Adipocyte (in vitro differentiated cells): ENCODE results near the gene PRDX5.
"Not testable (repeated sequence)": the region's sequence is repeated elsewhere in the genome, so short reads cannot be mapped to it uniquely, and the experiment has no call there.

Experiments
- DNase-seq: peaks from one replicate; pipeline ENCODE4 v3.0.0-alpha.2; 2015; ENCODE audit warnings: low read depth
- H3K27me3 ChIP-seq: replicated peaks from 2 replicates; pipeline ENCODE4 v1.7.0; 2013; ENCODE audit warnings: mild to moderate bottlenecking, low read length, moderate library complexity; ENCODE audit not compliant: control insufficient read depth, insufficient read depth
- H3K36me3 ChIP-seq: 2 replicates; pipeline ENCODE4 v1.7.0; 2013; ENCODE audit warnings: low read length, mild to moderate bottlenecking, moderate library complexity; ENCODE audit not compliant: control insufficient read depth, insufficient read depth, severe bottlenecking
- H3K4me1 ChIP-seq: 2 replicates; pipeline ENCODE4 v1.7.0; 2013; ENCODE audit warnings: mild to moderate bottlenecking, low read length, moderate library complexity; ENCODE audit not compliant: control insufficient read depth, insufficient read depth
- H3K4me3 ChIP-seq: 2 replicates; pipeline ENCODE4 v1.7.0; 2013; ENCODE audit warnings: mild to moderate bottlenecking, low read length, moderate library complexity
- H3K9ac ChIP-seq: 2 replicates; pipeline ENCODE4 v1.7.0; 2013; ENCODE audit warnings: mild to moderate bottlenecking, low read length, moderate library complexity
- H3K9me3 ChIP-seq: 2 replicates; pipeline ENCODE4 v1.7.0; 2013; ENCODE audit warnings: mild to moderate bottlenecking, low read length, moderate library complexity; ENCODE audit not compliant: control insufficient read depth

PRDX5 gene

DNA sequence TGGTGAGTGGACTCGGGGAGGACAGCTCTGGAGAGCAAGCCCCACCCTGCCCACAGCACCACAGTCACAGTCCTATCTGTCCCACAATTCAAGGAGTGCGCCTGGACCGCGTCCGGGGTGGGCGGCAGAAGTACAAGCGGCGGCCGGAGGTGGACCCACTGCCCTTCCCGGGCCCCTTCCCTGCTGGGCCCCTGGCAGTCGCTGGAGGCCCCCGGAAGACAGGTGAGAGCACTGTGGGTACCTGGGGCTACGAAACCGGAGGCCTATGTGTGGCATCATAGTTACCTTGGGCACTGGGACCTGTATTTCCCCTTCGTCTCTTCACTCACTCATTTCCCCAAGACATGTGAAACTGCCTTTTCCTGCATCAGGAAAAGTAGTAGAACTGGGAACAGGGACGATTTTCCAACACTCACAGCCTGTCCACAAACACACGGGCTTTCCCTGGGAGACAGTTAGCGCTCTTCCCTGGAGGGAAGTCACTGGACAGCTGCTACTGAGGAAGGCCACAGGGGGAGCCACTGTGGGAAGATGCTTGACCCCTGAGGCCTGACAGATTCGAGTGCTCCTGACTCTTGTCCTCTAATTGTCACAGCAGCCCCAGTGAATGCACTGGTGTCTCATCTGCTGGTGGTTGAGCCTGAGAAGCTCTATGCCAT, 3.6 kb upstream of the PRDX5 start:
- no peaks in the 10 kb centered on the region for H3K27me3 ChIP-seq
- H3K9ac ChIP-seq = peak overlapping the region; percentile 87
- peak overlapping the region; percentile 75 for H3K4me3 ChIP-seq
- H3K4me1 ChIP-seq = peaks cover 35% of the 10 kb centered on the region
- H3K36me3 ChIP-seq = peaks cover 22% of the 10 kb centered on the region
- no peak for DNase-seq
- H3K9me3 ChIP-seq = no peaks in the 10 kb centered on the region

DNA sequence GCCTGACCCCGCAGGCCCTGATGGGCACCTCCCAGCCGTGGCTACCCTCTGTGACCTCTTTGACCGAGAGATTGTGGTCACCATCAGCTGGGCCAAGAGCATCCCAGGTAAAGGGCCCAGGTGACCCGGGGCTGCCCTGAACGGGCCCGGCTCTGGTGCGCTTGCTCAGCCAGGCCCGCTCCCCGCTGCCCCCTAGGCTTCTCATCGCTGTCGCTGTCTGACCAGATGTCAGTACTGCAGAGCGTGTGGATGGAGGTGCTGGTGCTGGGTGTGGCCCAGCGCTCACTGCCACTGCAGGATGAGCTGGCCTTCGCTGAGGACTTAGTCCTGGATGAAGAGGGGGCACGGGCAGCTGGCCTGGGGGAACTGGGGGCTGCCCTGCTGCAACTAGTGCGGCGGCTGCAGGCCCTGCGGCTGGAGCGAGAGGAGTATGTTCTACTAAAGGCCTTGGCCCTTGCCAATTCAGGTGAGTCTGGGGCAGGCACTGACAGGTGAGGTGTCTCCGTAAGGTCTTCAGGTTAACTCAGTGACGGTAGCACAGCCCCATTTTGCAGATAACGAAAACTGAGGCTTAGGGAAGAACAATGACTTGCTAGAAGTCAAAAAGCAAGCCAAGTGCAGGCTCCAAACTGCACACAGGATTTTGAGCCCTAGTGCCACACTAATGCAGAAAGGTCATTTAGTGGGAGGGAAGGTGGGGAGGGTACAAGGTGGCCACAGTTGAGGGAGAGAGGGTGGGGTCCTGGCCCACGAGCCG, 2.9 kb upstream of the PRDX5 start:
- DNase-seq = no peak
- peaks cover 22% of the 10 kb centered on the region for H3K36me3 ChIP-seq
- H3K4me3 ChIP-seq = peak overlapping the region; percentile 75
- H3K9me3 ChIP-seq = no peaks in the 10 kb centered on the region
- no peaks in the 10 kb centered on the region for H3K27me3 ChIP-seq
- peak overlapping the region; percentile 87 for H3K9ac ChIP-seq
- H3K4me1 ChIP-seq = peaks cover 41% of the 10 kb centered on the region

GRCh38 chr11:64315667-64316526, 2.0 kb upstream of the PRDX5 start:
- Histone ChIP-seq H3K4me1 (peaks cover 41% of the 10 kb centered on the region), H3K4me3 (peak overlapping the region; percentile 91), H3K9ac (peak overlapping the region; percentile 93), H3K36me3 (peaks cover 24% of the 10 kb centered on the region)
- DNase-seq, H3K9me3 ChIP-seq, H3K27me3 ChIP-seq: not testable (repeated sequence)

- peaks cover 41% of the 10 kb centered on the region for H3K4me1 ChIP-seq
- peak overlapping the region; percentile 93 for H3K9ac ChIP-seq
- no peaks in the 10 kb centered on the region for H3K27me3 ChIP-seq
- no peaks in the 10 kb centered on the region for H3K9me3 ChIP-seq
- peak overlapping the region; percentile 91 for H3K4me3 ChIP-seq
- peaks cover 29% of the 10 kb centered on the region for H3K36me3 ChIP-seq
- DNase-seq = no peak
These were observed 1.1 kb upstream of the PRDX5 start for GRCh38 chr11:64316672-64317324.

- peak; percentile 98 for DNase-seq
- H3K27me3 ChIP-seq = no peaks in the 10 kb centered on the region
- peaks cover 41% of the 10 kb centered on the region for H3K4me1 ChIP-seq
- peak within 1 kb of the TSS; percentile 91 for H3K4me3 ChIP-seq
- peak within 1 kb of the TSS; percentile 93 for H3K9ac ChIP-seq
- no peaks in the 10 kb centered on the region for H3K9me3 ChIP-seq
- peaks cover 35% of the 10 kb centered on the region for H3K36me3 ChIP-seq
These were observed 478 bp upstream of the PRDX5 start, which contains the start of gene TRMT112 for GRCh38 chr11:64317325-64317960. TRMT112 (minus strand) TSS chr11:64317559; CDS start chr11:64317526, 33 bp downstream.

GRCh38 chr11:64318766-64319761, 1.1 kb downstream of the PRDX5 start:
- DNase-seq = peak; percentile 41
- peak overlapping the region; percentile 93 for H3K9ac ChIP-seq
- H3K27me3 ChIP-seq = no peaks in the 10 kb centered on the region
- H3K4me3 ChIP-seq = peak overlapping the region; percentile 91
- no peaks in the 10 kb centered on the region for H3K9me3 ChIP-seq
- H3K36me3 ChIP-seq = peaks cover 37% of the 10 kb centered on the region
- peaks cover 28% of the 10 kb centered on the region for H3K4me1 ChIP-seq

DNA sequence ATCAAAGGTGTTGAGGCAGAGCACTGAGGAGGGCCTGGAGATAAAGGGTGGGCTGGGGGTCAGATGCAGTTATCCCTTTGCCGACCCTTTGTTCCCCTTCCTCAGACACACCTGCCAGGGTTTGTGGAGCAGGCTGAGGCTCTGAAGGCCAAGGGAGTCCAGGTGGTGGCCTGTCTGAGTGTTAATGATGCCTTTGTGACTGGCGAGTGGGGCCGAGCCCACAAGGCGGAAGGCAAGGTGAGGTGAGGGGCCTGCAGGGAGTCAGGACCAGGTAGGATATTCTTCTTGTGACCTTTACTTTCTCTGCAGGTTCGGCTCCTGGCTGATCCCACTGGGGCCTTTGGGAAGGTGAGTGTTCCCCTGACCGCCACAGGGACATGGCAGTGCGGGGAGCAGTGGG, 2.6 kb downstream of the PRDX5 start:
- Histone ChIP-seq H3K9me3 (no peaks in the 10 kb centered on the region), H3K9ac (no peak overlapping the region), H3K27me3 (no peaks in the 10 kb centered on the region), H3K36me3 (peaks cover 23% of the 10 kb centered on the region), H3K4me3 (no peak overlapping the region), H3K4me1 (peaks cover 20% of the 10 kb centered on the region)
- DNase-seq = no peak

GRCh38 chr11:64321026-64321425, 3.1 kb downstream of the PRDX5 start:
- no peak for DNase-seq
- H3K4me3 ChIP-seq = no peak overlapping the region
- peaks cover 20% of the 10 kb centered on the region for H3K36me3 ChIP-seq
- H3K9me3 ChIP-seq = no peaks in the 10 kb centered on the region
- H3K4me1 ChIP-seq = peaks cover 19% of the 10 kb centered on the region
- no peak overlapping the region for H3K9ac ChIP-seq
- no peaks in the 10 kb centered on the region for H3K27me3 ChIP-seq

DNA sequence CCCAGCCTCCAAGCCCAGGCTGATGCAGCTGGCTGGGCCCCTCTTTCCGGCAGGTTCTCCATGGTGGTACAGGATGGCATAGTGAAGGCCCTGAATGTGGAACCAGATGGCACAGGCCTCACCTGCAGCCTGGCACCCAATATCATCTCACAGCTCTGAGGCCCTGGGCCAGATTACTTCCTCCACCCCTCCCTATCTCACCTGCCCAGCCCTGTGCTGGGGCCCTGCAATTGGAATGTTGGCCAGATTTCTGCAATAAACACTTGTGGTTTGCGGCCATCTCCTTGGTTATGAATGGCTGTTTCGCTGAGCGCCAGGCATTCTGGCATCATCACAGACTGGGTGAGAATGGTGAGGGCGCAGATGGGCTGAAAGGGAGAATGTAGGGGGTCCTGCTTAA, 3.6 kb downstream of the PRDX5 start:
- Histone ChIP-seq H3K36me3 (peaks cover 15% of the 10 kb centered on the region), H3K4me1 (peaks cover 14% of the 10 kb centered on the region), H3K9ac (no peak overlapping the region), H3K9me3 (no peaks in the 10 kb centered on the region), H3K4me3 (no peak overlapping the region), H3K27me3 (no peaks in the 10 kb centered on the region)
- DNase-seq = no peak

DNA sequence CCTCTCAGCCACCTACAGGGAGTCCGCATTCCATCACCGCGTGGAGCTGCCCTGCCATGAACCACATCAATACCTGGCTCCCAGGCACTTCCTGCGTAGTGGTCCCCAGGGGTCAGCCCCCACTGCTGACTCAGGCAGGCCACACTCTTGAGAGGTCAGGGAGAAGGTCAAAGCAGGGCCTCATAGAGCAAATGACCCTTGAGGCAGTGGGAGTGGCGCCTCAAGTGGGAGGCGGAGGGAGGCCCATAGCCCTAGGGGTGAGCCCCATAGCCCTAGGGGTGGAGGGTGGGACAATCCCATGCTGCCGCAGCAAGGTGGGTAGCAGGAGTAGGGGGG, 5.0 kb downstream of the PRDX5 start:
- peaks cover 11% of the 10 kb centered on the region for H3K4me1 ChIP-seq
- H3K9me3 ChIP-seq = no peaks in the 10 kb centered on the region
- no peaks in the 10 kb centered on the region for H3K27me3 ChIP-seq
- peaks cover 14% of the 10 kb centered on the region for H3K36me3 ChIP-seq
- DNase-seq = no peak
- H3K4me3 ChIP-seq = no peak overlapping the region
- no peak overlapping the region for H3K9ac ChIP-seq
